Neural cell (in vitro differentiated cells): ENCODE results near the gene DEFB121. TPM values are rescaled to one million over a fixed set of nuclear protein-coding genes. Genes with fewer than 3 reads are reported as not detected.

Source experiments
- H2AFZ ChIP-seq: fragments of 200-600, 300-800 bp; sonication (generic), shearing (Covaris generic); 2 replicates; pipeline ENCODE4 v1.6.0; 2014; ENCODE audit warnings: low read depth, mild to moderate bottlenecking, antibody characterized with exemption, low read length, moderate library complexity
- H3F3A ChIP-seq: fragments of 200-600 bp; shearing (Covaris generic); 2 replicates; pipeline ENCODE4 v1.6.1; 2016; ENCODE audit warnings: mild to moderate bottlenecking, moderate library complexity, mixed read lengths, antibody characterized with exemption, low read length; ENCODE audit not compliant: insufficient read depth, poor library complexity, severe bottlenecking
- H3K27ac ChIP-seq: fragments of 200-600, 300-800 bp; sonication (generic), shearing (Covaris generic); 2 replicates; pipeline ENCODE4 v1.5.1; 2014; ENCODE audit warnings: mild to moderate bottlenecking, low read length, moderate library complexity
- H3K27me3 ChIP-seq: fragments of 300-800, 200-600 bp; sonication (generic), shearing (Covaris generic); 2 replicates; pipeline ENCODE4 v1.6.0; 2014; ENCODE audit warnings: mild to moderate bottlenecking, low read depth, low read length, moderate library complexity; ENCODE audit not compliant: insufficient read depth
- H3K36me3 ChIP-seq: fragments of 300-800, 200-600 bp; sonication (generic), shearing (Covaris generic); 2 replicates; pipeline ENCODE4 v1.5.1; 2014; ENCODE audit warnings: mild to moderate bottlenecking, antibody characterized with exemption, low read length, moderate library complexity; ENCODE audit not compliant: insufficient read depth
- H3K4me2 ChIP-seq: fragments of 300-800, 200-600 bp; sonication (generic), shearing (Covaris generic); 2 replicates; pipeline ENCODE4 v1.6.0; 2014; ENCODE audit warnings: mild to moderate bottlenecking, low read length
- H3K4me3 ChIP-seq: fragments of 300-800, 200-600 bp; sonication (generic), shearing (Covaris generic); 2 replicates; pipeline ENCODE4 v1.5.1; 2014; ENCODE audit warnings: mild to moderate bottlenecking, low read length, moderate library complexity
- H3K79me2 ChIP-seq: fragments of 200-600 bp; shearing (Covaris generic); replicated peaks from 2 replicates; pipeline ENCODE4 v1.6.0; 2014; ENCODE audit warnings: mild to moderate bottlenecking, low read length, moderate library complexity; ENCODE audit not compliant: insufficient read depth
- H3K9ac ChIP-seq: fragments of 300-800, 200-600 bp; sonication (generic), shearing (Covaris generic); 2 replicates; pipeline ENCODE4 v1.6.1; 2016; ENCODE audit warnings: mild to moderate bottlenecking, low read length, mixed read lengths
- H3K9me2 ChIP-seq: fragments of 200-600 bp; shearing (Covaris generic); 2 replicates; pipeline ENCODE4 v1.6.1; 2016; ENCODE audit warnings: mild to moderate bottlenecking, low read length, mixed read lengths; ENCODE audit not compliant: insufficient read depth
- H3K9me3 ChIP-seq: fragments of 200-600, 300-800 bp; sonication (generic), shearing (Covaris generic); 2 replicates; pipeline ENCODE4 v1.6.1; 2016; ENCODE audit warnings: mild to moderate bottlenecking, mixed run types, low read length, moderate library complexity, mixed read lengths
- H4K20me1 ChIP-seq: fragments of 200-600 bp; shearing (Covaris generic); 2 replicates; pipeline ENCODE4 v1.6.1; 2016; ENCODE audit warnings: mild to moderate bottlenecking, mixed run types; ENCODE audit not compliant: insufficient read depth
- CTCF ChIP-seq: fragments of 450-650 bp; IDR thresholded peaks from 2 replicates; pipeline ENCODE4 v1.5.1; 2014; ENCODE audit warnings: antibody characterized with exemption, mild to moderate bottlenecking, moderate library complexity; ENCODE audit not compliant: poor library complexity, severe bottlenecking
- EP300 ChIP-seq: fragments of 450-650 bp; conservative IDR thresholded peaks from 2 replicates; pipeline ENCODE4 v1.6.1; 2014; ENCODE audit warnings: antibody characterized with exemption, mild to moderate bottlenecking, moderate library complexity; ENCODE audit not compliant: poor library complexity, severe bottlenecking
- EZH2 ChIP-seq: fragments of 200-600, 300-800 bp; shearing (Covaris generic), sonication (generic); IDR thresholded peaks from 2 replicates; pipeline ENCODE4 v1.6.1; 2014; ENCODE audit warnings: antibody characterized with exemption, low read length, borderline replicate concordance, mild to moderate bottlenecking; ENCODE audit not compliant: insufficient read depth, poor library complexity, severe bottlenecking
- MXI1 ChIP-seq: fragments of 450-650 bp; conservative IDR thresholded peaks from 2 replicates; pipeline ENCODE4 v1.6.1; 2014; ENCODE audit warnings: antibody characterized with exemption, mild to moderate bottlenecking; ENCODE audit not compliant: poor library complexity, severe bottlenecking
- POLR2AphosphoS5 ChIP-seq: IDR thresholded peaks from 2 replicates; pipeline ENCODE4 v1.6.1; 2012
- RAD21 ChIP-seq: fragments of 450-650 bp; conservative IDR thresholded peaks from 2 replicates; pipeline ENCODE4 v1.6.1; 2014; ENCODE audit warnings: antibody characterized with exemption, mild to moderate bottlenecking, moderate library complexity
- REST ChIP-seq: IDR thresholded peaks from 2 replicates; pipeline ENCODE4 v1.6.1; 2012; ENCODE audit warnings: borderline replicate concordance
- SMC3 ChIP-seq: fragments of 450-650 bp; conservative IDR thresholded peaks from 2 replicates; pipeline ENCODE4 v1.6.1; 2014; ENCODE audit warnings: antibody characterized with exemption, mild to moderate bottlenecking, moderate library complexity; ENCODE audit not compliant: poor library complexity
- TAF1 ChIP-seq: IDR thresholded peaks from 2 replicates; pipeline ENCODE4 v1.6.1; 2012; ENCODE audit warnings: low read depth
- polyA plus RNA-seq: library from polyadenylated mRNA; depleted of rRNA; stranded (reverse); fragments of >200 nt; gene quantifications from 2 replicates; pipeline ENCODE4 v1.2.3, GENCODE V29; 2014

The DEFB121 gene
- polyA plus RNA-seq, 1 donor from 2014 or later: not detected

- H2AFZ ChIP-seq: no peak overlapping the region
- H3K4me2 ChIP-seq: no peak overlapping the region
- H3K36me3 ChIP-seq: no peaks in the 10 kb centered on the region
- H3K9ac ChIP-seq: no peak overlapping the region
- H3K4me3 ChIP-seq: no peak overlapping the region
- no peaks in the 10 kb centered on the region for H4K20me1 ChIP-seq
- H3K9me2 ChIP-seq: no peaks in the 10 kb centered on the region
- no peak overlapping the region for H3K27ac ChIP-seq
- no peaks in the 10 kb centered on the region for H3K27me3 ChIP-seq
- H3K79me2 ChIP-seq: no peaks in the 10 kb centered on the region
- H3K9me3 ChIP-seq: no peaks in the 10 kb centered on the region
- TF ChIP-seq REST (no peak), MXI1 (no peak)
- no peaks in the 10 kb centered on the region for H3F3A ChIP-seq
Measured at GRCh38 chr20:31452575-31452974, 46.6 kb upstream of the DEFB121 start.

- Histone ChIP-seq H2AFZ (no peak overlapping the region), H3K9me3 (no peaks in the 10 kb centered on the region), H3K27me3 (no peaks in the 10 kb centered on the region), H3K4me2 (no peak overlapping the region), H3K36me3 (no peaks in the 10 kb centered on the region), H3K27ac (no peak overlapping the region), H3K4me3 (no peak overlapping the region), H4K20me1 (no peaks in the 10 kb centered on the region), H3K9ac (no peak overlapping the region), H3F3A (no peaks in the 10 kb centered on the region), H3K9me2 (no peaks in the 10 kb centered on the region), H3K79me2 (no peaks in the 10 kb centered on the region)
- TF ChIP-seq RAD21 (no peak), TAF1 (no peak), SMC3 (no peak), EZH2 (no peak), EP300 (no peak), REST (no peak), MXI1 (no peak), POLR2AphosphoS5 (no peak), CTCF (no peak)
Measured at GRCh38 chr20:31449511-31450414, 43.7 kb upstream of the DEFB121 start.
